HG02759 (cell line): ENCODE measurements around the gene TAS2R13.

Source experiments
- ATAC-seq: cut with Tn5 transposase; IDR thresholded peaks from one replicate; pipeline ENCODE4 v1.9.1; 2021; ENCODE audit warnings: mild to moderate bottlenecking, moderate library complexity; ENCODE audit not compliant: unreplicated experiment

The TAS2R13 gene

GRCh38 chr12:10873378-10873777 lies 36.0 kb downstream of the TAS2R13 start:
- no peak for ATAC-seq

GRCh38 chr12:10867381-10867780 lies 42.0 kb downstream of the TAS2R13 start:
- ATAC-seq: no peak

GRCh38 chr12:10863512-10864218 lies 45.7 kb downstream of the TAS2R13 start:
- ATAC-seq: no peak

GRCh38 chr12:10861366-10861765 lies 48.0 kb downstream of the TAS2R13 start:
- ATAC-seq: no peak
